ENCODE measurements around the gene RBM20.

- TF ChIP-seq EZH2 (IDR thresholded peaks at IDR 0.05; ENCODE audit: low read depth) (no peak), CTCF (conservative IDR thresholded peaks at IDR 0.05) (no peak)
These were observed 229.1 kb downstream of the RBM20 start for GRCh38 chr10:110872984-110873923.

Data from PC-9 (cell line).